GM19035 (cell line): ENCODE data around the gene FAM81B.

ENCODE experiments used
- ATAC-seq: cut with Tn5 transposase; IDR thresholded peaks from one replicate; pipeline ENCODE4 v1.9.1; 2021; ENCODE audit not compliant: unreplicated experiment

FAM81B gene

DNA sequence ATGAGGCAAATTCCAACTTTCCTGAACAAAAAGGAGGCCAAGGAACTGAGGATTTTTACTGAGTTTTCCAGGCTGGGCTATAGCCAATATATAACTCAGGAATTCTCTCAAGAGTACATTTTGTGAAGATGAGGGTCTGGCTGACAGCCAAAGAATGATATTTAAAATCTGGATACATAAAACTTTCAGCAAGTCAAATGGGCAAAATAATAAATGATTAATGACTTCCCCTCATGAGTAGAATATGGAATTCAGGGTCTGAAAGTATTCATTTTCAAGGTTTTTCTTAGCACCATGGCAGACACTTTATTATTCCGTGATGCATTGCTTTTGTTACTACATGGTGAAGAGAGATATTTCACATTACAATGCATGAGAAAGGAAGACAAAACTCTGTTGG, 7.8 kb downstream of the FAM81B start:
- no peak for ATAC-seq

DNA sequence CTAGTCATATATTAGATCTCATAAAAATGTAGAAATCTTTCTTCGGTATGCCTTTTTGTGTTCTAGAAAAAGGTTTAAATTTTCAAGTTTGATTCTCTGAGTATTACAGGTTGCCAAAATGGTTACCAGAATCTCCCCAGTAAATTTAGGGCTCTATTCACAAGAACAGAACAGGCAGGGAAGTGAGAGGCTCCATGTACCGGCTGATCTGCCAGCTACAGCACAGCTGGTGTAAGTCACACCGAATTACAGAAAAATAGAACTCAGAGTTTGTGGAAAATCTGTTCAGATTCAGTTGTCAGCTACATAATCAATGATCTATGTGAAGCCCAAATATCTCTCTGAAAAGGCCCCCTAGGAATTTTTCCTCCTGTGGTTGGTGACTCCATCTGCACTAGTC, 10.5 kb downstream of the FAM81B start:
- no peak for ATAC-seq

DNA sequence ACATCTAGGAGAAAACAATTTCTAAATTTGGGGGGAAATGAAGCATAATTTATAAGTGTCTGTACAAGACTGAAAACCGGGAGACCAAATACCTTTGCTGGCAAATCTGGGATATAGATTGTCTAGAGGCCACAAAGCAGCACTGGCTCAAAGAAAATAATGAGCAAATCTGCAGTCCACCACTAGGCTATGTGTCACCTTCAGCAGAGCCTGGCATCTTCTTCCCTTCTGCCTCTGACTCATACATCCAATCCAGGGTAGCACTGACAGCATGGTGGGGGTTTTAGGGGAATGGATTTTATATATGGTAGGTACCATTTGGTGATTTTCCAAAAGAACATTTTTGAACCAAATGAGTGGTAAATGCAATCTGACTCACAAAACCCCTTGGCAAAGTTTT, 12.8 kb downstream of the FAM81B start:
- no peak for ATAC-seq

DNA sequence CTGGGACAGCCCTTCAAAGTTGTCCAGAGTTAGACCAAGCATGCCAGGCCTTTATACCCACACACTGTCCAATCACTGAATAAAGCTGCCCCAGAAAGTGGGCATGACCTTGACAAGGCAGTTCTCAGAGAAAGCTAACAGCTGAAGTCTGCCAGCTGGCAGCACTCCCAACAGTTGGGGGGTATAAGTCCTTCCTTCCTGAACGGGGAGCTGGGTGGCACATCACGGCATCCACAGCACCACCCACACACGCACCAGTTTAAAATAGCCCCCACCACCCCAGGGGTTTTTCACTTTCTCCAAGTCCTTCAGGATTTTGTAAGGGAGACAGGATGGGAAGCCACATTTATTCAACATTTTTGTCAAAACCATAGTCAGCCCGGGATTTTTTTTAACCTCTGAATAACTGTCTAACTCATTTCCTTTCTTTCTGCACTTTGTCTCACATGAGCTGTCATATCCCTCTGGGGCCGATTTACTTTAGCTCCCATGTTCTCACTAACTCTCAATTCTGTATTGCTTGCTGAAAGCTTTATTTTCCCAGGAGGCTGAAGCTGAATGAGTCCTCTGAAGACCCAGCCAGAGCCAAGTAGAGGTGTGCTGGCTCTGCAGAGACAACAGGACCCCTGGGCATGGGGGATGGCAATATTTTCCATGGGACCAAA, 15.4 kb downstream of the FAM81B start:
- no peak for ATAC-seq

DNA sequence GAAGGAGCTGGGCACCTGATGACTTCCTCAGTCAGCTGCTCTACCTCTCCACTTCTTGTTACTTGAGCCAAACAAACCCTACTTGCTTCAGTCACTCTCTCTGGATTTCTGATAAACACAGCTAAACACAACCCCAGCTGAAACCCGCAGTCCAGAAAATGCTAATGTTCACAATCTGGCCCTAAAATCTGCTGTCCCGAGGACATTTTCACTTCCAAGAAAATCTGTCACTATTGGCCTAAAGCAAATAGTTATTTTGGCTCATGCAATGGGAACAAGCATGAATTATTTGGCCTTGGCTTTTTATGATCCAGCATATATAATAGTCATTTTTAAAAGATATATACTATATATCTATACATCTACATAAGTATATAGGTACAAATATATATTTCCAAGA, 19.1 kb downstream of the FAM81B start:
- ATAC-seq, result no peak

DNA sequence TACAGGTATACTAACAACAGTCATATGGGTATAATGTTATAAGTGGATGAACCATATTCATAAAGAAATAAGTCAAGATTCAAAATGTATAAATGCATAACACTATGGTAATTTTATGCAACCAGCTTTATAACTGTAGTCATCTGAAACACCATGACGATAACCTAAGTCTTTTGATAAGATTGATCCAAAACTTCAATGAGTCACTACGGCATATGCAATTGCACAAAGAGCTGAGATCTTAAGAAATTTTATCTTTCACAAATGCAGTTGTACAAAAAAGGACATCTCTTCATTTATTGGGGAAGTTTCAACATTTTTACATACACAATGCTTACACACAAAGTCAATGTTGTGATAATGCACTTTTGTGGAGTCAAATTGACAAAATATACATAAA, 20.3 kb downstream of the FAM81B start:
- no peak for ATAC-seq

DNA sequence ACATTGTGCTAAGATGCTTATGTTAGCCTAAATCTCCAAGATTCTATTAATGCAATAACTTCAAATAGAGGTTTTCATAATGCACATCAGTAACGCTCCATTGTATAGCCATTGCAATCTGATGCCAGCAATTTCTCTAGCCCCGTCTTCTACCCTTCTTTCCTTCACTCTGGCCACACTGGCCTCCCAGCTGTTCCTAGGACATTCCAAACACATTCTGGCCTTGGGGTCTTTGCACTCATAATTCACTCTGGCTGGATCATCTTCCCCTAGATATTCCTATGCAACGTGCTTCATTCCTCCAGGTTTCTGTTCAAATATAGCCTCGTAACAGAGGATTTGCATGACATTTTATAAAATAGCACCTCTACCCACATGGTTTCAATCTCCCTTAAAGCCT, 23.3 kb downstream of the FAM81B start:
- no peak for ATAC-seq

GRCh38 chr5:95417971-95418370, 26.8 kb downstream of the FAM81B start:
- ATAC-seq, result no peak

GRCh38 chr5:95422838-95423237, 31.7 kb downstream of the FAM81B start:
- no peak for ATAC-seq

GRCh38 chr5:95424016-95424415, 32.9 kb downstream of the FAM81B start:
- no peak for ATAC-seq

DNA sequence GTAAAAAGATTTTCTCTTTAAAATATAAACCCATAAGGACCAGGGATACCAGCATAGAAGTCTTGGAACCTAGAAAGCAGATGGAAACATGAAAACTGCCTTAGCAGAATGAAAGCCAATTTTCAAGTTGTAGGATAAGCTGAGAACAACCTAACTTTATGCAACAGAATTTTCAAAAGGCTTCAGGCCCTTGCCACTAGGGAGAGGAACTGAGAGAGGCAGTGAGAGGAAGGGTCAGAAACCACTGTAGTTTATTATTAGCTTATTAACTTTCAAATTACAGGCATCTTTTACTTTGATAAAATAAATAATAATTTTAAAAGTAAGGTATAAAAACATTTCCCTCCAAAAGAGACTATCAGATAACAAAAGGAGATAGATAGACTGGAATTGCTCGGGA, 33.4 kb downstream of the FAM81B start:
- no peak for ATAC-seq

DNA sequence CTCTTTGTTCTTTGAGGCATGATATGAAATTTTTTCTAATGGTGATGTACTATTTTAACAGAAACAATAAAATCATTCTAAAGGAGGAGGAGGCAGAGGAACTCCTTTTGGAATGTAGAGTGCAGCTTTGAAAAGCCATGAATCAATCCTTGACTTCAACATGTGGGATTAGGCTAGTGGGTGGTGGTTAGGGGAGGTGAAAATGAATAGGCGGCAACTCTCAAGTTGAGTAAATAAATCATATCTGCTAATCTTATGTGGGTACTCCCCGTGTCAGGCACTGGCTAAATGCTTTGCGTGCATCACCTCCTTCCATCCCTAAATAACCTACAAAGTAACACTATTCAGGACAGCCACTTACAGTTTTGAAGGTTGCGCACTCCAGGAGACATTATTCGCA, 35.1 kb downstream of the FAM81B start:
- no peak for ATAC-seq

DNA sequence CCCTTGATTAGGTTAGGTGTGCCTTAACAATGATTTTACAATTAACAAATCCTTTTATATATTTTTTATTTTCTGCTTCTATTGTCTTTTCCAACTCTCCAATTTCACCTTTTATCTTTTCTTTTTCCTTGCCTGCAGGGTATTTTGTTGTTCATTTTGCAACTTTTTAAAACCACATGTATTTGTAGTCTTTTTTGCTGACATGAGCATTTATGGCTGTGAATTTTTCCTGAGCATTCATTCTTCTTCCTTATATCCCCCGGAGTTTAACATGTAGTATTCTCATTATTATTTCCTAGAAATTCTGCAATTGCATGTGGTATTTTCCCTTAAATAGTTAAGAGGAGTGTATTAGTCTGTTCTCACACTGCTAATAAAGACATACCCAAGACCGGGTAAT, 41.6 kb downstream of the FAM81B start:
- ATAC-seq, result no peak

DNA sequence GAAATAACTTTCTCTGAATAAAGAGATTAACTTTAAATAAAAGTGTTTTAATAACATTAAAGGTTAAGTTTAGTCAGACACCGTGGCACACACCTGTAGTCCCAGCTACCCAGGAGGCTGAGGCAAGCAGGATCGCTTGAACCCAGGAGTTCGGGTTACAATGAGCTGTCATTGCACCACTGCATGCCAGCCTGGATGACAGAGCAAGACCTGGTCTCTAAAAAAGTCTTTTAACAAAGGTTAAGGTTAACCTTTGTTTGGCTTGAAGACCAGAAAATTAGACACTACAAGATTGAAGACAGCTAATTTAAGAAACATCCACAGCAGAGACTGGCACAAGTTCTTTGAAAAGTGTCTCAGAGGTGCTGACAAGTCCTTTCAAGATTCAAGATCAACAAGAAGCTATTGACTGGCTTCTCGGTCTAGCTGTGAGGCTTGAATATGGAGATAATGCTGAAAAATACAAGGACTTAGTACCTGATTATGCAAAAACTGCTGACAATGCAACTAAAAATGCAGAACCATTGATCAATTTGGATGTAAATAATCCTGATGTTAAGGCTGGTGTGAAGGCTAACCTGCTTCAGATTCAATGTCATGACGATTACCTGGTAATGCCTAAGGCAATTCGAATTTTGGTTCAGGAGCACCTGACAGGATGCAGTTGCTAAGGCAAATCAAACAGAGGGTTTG, 48.8 kb downstream of the FAM81B start:
- no peak for ATAC-seq

DNA sequence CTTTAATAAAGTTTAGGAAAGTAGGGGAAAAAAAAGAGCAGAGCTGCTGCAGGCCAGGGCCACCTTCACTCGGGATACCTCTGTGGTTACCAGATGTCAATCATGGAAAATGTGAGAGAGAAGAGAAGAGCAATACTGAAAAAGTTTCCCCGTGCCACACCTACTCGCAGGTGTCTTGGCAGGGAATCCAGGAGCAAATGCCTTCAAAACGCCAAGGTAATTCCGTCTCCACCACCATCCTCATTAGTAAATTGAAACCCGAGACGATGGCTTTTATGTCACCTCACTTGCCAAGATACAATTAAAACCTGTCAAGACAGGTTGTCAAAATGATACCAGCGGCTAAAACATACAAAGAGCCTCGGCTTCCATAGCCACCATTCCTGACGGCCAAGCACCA, 49.7 kb downstream of the FAM81B start:
- ATAC-seq, result no peak

DNA sequence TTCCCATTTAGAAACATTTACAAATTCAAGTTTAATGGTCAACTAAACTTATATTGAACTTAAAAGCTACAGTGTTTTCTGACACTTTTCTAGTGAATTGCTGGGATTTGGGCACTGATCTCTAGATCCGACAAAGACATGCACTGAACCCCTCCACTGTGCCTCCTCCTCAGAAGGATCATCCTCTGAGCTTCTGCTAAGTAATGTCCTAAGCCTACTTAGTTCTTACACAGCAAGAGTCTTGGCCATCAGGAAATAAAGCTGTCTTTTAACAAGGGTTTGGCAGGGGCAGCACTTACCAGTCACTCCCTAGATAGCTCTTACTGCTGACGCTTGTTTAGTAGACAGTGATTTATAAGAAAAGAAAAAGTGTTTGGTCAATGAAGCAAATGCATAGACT, 50.5 kb downstream of the FAM81B start:
- ATAC-seq, result no peak

GRCh38 chr5:95445442-95445841, 54.3 kb downstream of the FAM81B start:
- ATAC-seq, result no peak

GRCh38 chr5:95445995-95446394, 54.8 kb downstream of the FAM81B start:
- ATAC-seq, result no peak

DNA sequence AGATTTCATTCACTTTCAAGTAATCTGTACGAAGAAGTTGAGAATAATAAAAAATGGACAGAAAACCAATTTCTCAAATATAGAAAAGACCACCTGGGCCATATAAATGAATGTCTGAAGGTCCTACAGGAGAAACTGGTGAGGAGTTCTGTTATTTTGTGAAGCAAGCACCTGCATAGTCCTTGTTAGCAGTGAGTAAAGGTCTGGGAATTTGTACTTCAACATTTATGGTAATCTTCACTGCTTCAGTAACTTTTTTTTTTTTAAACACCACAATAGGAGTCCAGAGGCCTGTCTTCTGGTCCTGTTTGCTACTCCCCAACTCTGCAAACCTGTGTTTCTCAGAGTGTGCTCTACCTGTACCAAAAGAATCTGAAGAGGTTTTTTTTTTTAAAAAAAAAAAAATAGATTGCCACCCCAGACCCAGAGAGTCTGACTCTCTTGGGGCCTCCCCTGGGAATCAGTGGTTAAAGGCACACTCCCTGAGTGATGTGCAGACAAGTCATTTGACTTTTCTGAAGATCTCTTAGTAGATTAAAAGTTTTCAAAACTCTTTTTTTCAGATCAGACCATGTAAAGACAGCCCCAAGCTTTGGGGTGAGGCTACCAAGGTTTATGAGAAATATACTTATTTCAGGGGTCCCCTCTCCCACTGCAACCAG, 55.5 kb downstream of the FAM81B start:
- ATAC-seq, result no peak

- ATAC-seq, result no peak
Observed at GRCh38 chr5:95447961-95448360, 56.8 kb downstream of the FAM81B start.

GRCh38 chr5:95448789-95449188, 57.6 kb downstream of the FAM81B start:
- no peak for ATAC-seq

DNA sequence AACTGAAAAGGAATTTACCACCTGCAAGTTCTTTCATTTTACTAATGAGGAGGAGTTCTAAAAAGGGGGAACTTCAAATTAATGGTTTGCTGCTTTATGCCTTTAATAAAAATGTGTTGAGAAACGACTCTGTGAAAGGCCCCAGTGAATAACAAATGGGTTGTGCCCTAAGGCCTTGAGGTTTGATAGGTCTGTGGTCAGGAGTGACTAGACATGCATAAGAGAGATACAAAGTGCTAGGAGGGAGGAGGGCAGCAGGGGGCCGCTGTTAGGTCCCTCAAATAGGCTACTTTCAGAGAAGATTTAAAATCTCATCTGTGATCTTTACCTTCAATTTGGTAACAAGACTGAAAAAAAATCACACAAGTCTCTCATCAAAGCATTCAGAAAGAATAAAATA, 58.3 kb downstream of the FAM81B start:
- ATAC-seq, result no peak
